Muscle of leg (tissue), 11 donors: ENCODE data around the gene PRKAR2B. TPM values are rescaled to one million over a fixed set of nuclear protein-coding genes. Genes with fewer than 3 reads are reported as not detected.

Experiments used
- DNase-seq: peaks from one replicate; pipeline ENCODE4 v3.0.0; 2013
- H3K27ac ChIP-seq: one replicate; pipeline ENCODE4 v1.5.1; 2013; ENCODE audit warnings: mild to moderate bottlenecking, low read length, control low read depth
- H3K27me3 ChIP-seq: one replicate; pipeline ENCODE4 v1.6.1; 2013; ENCODE audit warnings: low read length; ENCODE audit not compliant: control insufficient read depth, insufficient read depth
- H3K36me3 ChIP-seq: one replicate; pipeline ENCODE4 v1.6.1; 2013; ENCODE audit warnings: low read length; ENCODE audit not compliant: control insufficient read depth, insufficient read depth
- H3K4me1 ChIP-seq: one replicate; pipeline ENCODE4 v1.6.1; 2013; ENCODE audit warnings: low read length; ENCODE audit not compliant: control insufficient read depth, insufficient read depth
- H3K4me3 ChIP-seq: one replicate; pipeline ENCODE4 v1.5.1; 2013; ENCODE audit warnings: low read length, control low read depth
- H3K9me3 ChIP-seq: replicated peaks from 2 replicates; pipeline ENCODE4 v1.6.1; 2013; ENCODE audit warnings: low read depth, low read length; ENCODE audit not compliant: control insufficient read depth
- WGBS: methylation state at CpG from one replicate; pipeline ENCODE4 v1.1.5; 2013; ENCODE audit warnings: missing lambda C conversion rate; ENCODE audit not compliant: insufficient coverage; 5-methylcytosine and 5-hydroxymethylcytosine counted together
- polyA plus RNA-seq, 8 donors: library from polyadenylated mRNA; unstranded; fragments of 120-200 nt; gene quantifications; one replicate each; pipeline versions ENCODE4 v1.2.1 to v1.2.3, GENCODE V29; 2013; ENCODE audit warnings: inconsistent platforms in 1 of 8, low replicate concordance in 1 of 8; ENCODE audit not compliant: insufficient read length in 8 of 8, insufficient read depth in 1 of 8
- total RNA-seq: library from RNA; stranded (reverse); fragments of 120-200 nt; gene quantifications from one replicate; pipeline ENCODE4 v1.2.4, GENCODE V29; 2013

The PRKAR2B gene
- total and polyA plus RNA-seq, 9 donors, result 3.7 to 7.3 (median 4.8) TPM

GRCh38 chr7:107063245-107064120 lies 19.0 kb downstream of the PRKAR2B start:
- Histone ChIP-seq H3K36me3 (no peaks in the 10 kb centered on the region), H3K9me3 (no peaks in the 10 kb centered on the region), H3K4me3 (no peak overlapping the region), H3K27ac (no peak overlapping the region), H3K4me1 (no peaks in the 10 kb centered on the region), H3K27me3 (no peaks in the 10 kb centered on the region)
- DNase-seq, result no peak
- WGBS, result 65% methylated on average over 2 of the region's 8 CpGs

- DNase-seq, result no peak
- H3K4me3 ChIP-seq, result no peak overlapping the region
- H3K4me1 ChIP-seq, result no peaks in the 10 kb centered on the region
- 83% methylated on average over 1 of the region's 7 CpGs for WGBS
- no peaks in the 10 kb centered on the region for H3K36me3 ChIP-seq
- H3K9me3 ChIP-seq, result no peaks in the 10 kb centered on the region
- no peak overlapping the region for H3K27ac ChIP-seq
- H3K27me3 ChIP-seq, result no peaks in the 10 kb centered on the region
Measured at GRCh38 chr7:107064255-107064654, 19.8 kb downstream of the PRKAR2B start.

GRCh38 chr7:107065929-107066247 lies 21.4 kb downstream of the PRKAR2B start:
- Histone ChIP-seq H3K27ac (no peak overlapping the region), H3K27me3 (no peaks in the 10 kb centered on the region), H3K36me3 (no peaks in the 10 kb centered on the region), H3K4me3 (no peak overlapping the region), H3K9me3 (no peaks in the 10 kb centered on the region), H3K4me1 (no peaks in the 10 kb centered on the region)
- no peak for DNase-seq
- 58% methylated on average over 3 of the region's 4 CpGs for WGBS

GRCh38 chr7:107068156-107068555 lies 23.7 kb downstream of the PRKAR2B start:
- no peaks in the 10 kb centered on the region for H3K36me3 ChIP-seq
- no peaks in the 10 kb centered on the region for H3K4me1 ChIP-seq
- H3K4me3 ChIP-seq, result no peak overlapping the region
- no peaks in the 10 kb centered on the region for H3K27me3 ChIP-seq
- no peaks in the 10 kb centered on the region for H3K9me3 ChIP-seq
- WGBS, result no CpG with 5 or more reads among the region's 3 CpGs
- DNase-seq, result no peak
- H3K27ac ChIP-seq, result no peak overlapping the region

GRCh38 chr7:107069457-107069856 lies 25.0 kb downstream of the PRKAR2B start:
- Histone ChIP-seq H3K27me3 (no peaks in the 10 kb centered on the region), H3K27ac (no peak overlapping the region), H3K36me3 (no peaks in the 10 kb centered on the region), H3K9me3 (no peaks in the 10 kb centered on the region), H3K4me3 (no peak overlapping the region), H3K4me1 (no peaks in the 10 kb centered on the region)
- 83% methylated on average over 2 of the region's 4 CpGs for WGBS
- no peak for DNase-seq

- Histone ChIP-seq H3K9me3 (no peaks in the 10 kb centered on the region), H3K27me3 (no peaks in the 10 kb centered on the region), H3K4me3 (no peak overlapping the region), H3K4me1 (no peaks in the 10 kb centered on the region), H3K27ac (no peak overlapping the region), H3K36me3 (no peaks in the 10 kb centered on the region)
- no peak for DNase-seq
- no CpG with 5 or more reads among the region's 2 CpGs for whole genome bisulfite sequencing
Measured at GRCh38 chr7:107070710-107071109, 26.2 kb downstream of the PRKAR2B start.

- H3K27me3 ChIP-seq, result no peaks in the 10 kb centered on the region
- DNase-seq, result no peak
- no CpG with 5 or more reads among the region's 3 CpGs for WGBS
Measured at GRCh38 chr7:107071129-107071528, 26.6 kb downstream of the PRKAR2B start.

GRCh38 chr7:107072133-107072532 lies 27.6 kb downstream of the PRKAR2B start:
- Histone ChIP-seq H3K4me3 (no peak overlapping the region), H3K4me1 (no peaks in the 10 kb centered on the region), H3K27ac (no peak overlapping the region), H3K36me3 (no peaks in the 10 kb centered on the region), H3K27me3 (no peaks in the 10 kb centered on the region), H3K9me3 (no peaks in the 10 kb centered on the region)
- no CpG with 5 or more reads among the region's 1 CpG for WGBS
- DNase-seq, result no peak

More at GRCh38 chr7:107071129-107071528, 26.6 kb downstream of the PRKAR2B start:
- H3K36me3 ChIP-seq, result no peaks in the 10 kb centered on the region
- H3K9me3 ChIP-seq, result no peaks in the 10 kb centered on the region
- H3K4me3 ChIP-seq, result no peak overlapping the region
- no peak overlapping the region for H3K27ac ChIP-seq
- no peaks in the 10 kb centered on the region for H3K4me1 ChIP-seq

GRCh38 chr7:107075863-107076574 lies 31.5 kb downstream of the PRKAR2B start:
- Histone ChIP-seq H3K27me3 (no peaks in the 10 kb centered on the region), H3K36me3 (no peaks in the 10 kb centered on the region), H3K4me3 (no peak overlapping the region), H3K27ac (no peak overlapping the region), H3K4me1 (no peaks in the 10 kb centered on the region), H3K9me3 (no peaks in the 10 kb centered on the region)
- WGBS, result 100% methylated on average over 1 of the region's 6 CpGs
- DNase-seq, result no peak

- H3K27me3 ChIP-seq, result no peaks in the 10 kb centered on the region
- WGBS, result 91% methylated on average over 4 of the region's 8 CpGs
- peak; percentile 50 for DNase-seq
- no peaks in the 10 kb centered on the region for H3K36me3 ChIP-seq
- H3K4me1 ChIP-seq, result no peaks in the 10 kb centered on the region
- peak overlapping the region; percentile 88 for H3K27ac ChIP-seq
- no peaks in the 10 kb centered on the region for H3K9me3 ChIP-seq
- H3K4me3 ChIP-seq, result no peak overlapping the region
Measured at GRCh38 chr7:107076781-107077698, 32.5 kb downstream of the PRKAR2B start.
